ENCODE data around the gene NCKAP5. TPM values are rescaled to one million over a fixed set of nuclear protein-coding genes. Genes with fewer than 3 reads are reported as not detected.

The NCKAP5 gene
- total RNA-seq, 1 experiment from 2014 or later, result 0.47 TPM

DNA sequence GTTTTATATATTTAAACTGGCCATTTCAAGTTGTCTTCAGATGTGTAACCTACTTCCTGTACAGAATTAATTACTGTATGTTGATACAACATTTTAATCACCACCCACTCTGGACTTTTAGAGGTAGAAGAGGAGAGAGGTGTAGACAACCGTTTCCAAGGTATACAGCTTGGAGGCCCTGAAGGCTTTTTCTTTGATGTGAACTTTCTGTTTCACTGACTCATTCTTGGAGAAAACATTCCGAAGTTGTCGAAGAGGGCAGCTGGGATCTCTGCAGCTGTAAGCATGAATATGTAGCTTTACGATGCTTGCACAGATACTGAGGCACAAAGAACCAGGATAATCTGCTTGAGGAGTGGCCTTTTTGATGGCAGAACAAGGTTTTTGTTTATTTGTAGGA lies 137.0 kb downstream of the NCKAP5 start:
- DNase-seq (ENCODE audit: low read depth), result peak; percentile 9

DNA sequence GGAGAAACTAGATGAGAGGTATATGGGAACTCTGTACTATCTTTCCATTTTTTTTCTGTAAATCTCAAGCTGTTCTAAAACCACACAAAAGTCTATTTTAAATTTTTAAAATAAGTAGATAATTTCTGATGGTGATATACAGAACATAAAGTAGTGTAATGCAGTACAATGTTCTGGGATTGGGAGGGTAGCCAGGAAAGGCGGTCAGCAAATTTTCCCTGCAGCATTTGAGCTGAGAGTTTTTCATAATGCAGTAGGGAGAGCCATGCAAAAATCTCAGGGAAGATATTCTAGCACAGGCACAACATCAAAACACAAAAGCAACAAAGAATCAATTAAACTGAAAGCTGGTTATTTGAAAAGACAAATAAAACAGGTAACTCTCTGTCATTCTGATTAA lies 141.5 kb downstream of the NCKAP5 start:
- DNase-seq (ENCODE audit: low read depth), result no peak

DNA sequence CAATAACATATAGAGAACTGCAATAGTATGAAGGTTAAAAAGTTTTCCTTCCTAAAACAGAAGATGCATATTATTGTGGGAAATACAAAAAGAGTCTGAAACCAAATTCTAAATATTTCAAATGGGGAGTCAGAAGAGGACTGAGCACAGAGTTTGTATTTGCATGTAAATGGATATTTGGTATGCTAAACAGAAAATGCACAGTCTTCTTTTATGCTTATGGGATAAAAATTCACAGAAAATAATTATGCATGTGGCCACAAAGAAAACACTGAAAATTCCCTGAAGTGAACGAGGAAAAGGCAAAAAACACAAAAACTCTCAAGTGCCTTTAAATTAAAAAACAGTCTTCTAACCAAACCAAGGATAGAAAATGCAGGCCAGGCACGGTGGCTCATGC lies 142.7 kb downstream of the NCKAP5 start:
- no peak for DNase-seq (ENCODE audit: low read depth)

DNA sequence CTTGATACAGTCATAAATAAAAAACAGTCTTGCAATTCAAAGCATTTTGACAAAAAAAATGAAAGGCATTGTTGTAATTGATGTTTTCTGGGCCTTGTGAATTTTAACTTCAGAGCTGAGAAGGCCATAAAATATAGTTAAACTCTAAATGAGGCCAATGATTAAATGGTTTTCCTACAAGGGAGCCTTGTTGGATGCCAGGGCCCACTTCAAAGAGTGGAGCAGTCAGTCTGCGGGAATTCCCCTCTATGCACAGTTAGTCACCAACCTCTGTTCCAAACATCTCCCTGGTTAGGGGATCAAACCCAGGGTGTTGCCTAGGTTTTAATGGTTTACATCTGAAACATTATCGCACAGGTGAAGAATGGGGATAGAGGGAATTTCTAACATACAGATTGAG lies 143.4 kb downstream of the NCKAP5 start:
- peak; percentile 35 for DNase-seq (ENCODE audit: low read depth)

DNA sequence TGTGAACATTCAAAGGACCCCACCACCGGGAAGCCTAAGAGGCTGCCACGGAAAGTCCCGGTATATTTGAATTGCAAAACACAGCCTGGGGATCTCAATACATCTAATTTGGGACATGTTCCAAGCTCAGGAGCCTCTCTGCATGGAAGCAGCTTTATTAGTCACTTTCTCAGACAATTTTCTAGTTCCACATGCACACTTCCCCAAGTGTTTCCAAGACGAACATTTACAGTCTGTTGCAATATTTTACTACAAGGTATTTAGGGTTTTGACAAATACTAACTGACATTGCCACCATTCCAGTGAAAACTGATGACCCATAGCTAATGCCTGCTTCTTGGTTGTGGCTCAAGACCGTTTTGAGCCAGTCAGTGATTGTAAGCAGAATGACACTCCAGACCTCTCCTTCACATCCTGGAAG lies 145.3 kb downstream of the NCKAP5 start:
- no peak for DNase-seq (ENCODE audit: low read depth)

DNA sequence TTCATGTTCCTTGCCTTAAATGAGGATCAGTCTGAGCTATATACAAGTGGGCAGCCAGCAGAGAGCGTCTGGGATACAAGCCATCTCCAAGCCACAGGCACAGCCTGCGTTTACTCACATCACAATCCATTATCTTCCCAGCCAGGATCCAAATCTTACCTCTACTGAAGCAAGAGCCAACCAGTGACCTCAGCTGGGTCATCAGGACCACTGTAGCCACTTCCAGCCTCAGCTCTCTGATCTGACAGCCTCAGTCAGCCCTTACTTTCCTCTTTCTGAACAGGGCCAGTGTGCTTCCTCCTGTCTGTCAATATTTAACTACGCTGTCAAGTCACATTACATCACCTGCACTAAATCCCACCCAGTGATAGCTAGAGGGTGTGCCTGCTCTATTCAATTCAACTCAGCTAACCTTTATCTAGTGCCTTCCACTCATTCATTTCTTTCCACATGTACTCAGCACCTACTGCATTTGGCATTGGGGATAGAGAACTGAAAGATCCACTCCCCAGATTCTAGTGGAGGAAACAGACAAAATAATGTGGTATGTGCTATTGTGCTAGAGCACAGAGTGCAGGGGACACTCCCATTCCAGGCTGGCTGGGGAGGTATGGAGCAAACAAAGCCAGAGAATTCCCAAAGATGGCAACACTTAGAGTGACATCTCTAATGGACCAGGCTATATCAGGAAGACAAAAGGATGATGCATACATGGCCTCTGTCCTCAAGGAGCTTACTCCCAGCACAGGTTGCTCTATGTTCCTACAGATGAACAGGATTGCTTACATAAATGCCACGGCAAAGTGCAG lies 146.5 kb downstream of the NCKAP5 start:
- DNase-seq (ENCODE audit: low read depth), result peak; percentile 7

DNA sequence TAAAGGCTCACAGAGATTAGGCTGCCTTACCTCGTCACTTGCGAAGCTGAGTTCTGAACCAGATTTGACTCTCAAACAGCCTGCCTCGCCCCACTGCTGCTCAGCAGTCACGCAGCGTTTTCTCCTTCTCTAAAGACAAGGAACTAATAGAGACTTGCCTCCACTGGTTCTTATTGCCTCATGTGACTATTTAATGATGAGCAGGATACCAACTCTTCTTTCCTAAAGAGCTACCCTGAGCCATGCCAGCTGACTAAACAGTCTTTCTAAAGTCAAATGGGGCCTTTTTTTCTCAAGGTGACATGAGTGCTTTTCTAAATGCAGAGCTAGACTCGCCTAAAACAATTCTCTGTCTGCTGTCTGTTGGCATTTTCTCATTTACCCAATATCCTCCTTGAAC lies 147.5 kb downstream of the NCKAP5 start:
- DNase-seq (ENCODE audit: low read depth), result no peak

DNA sequence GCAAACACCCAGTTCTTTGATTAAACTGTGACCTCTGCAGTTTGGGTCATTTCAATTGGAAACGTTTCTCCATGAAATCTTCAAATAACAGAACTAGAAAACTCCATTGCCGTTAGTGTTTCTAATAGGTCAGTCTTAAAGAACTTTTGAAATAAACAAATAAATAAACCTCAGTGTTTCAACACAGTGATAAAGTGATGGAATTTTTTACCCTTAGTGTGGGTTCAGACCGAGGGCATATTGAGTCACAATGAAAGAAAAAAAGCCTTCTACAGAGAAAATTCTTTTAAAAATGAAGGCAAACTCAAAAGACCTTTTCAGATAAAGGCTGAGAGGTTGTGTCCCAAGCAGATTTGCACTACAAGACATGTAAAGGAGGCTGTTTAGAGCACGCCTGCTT lies 149.6 kb downstream of the NCKAP5 start:
- no peak for DNase-seq (ENCODE audit: low read depth)

DNA sequence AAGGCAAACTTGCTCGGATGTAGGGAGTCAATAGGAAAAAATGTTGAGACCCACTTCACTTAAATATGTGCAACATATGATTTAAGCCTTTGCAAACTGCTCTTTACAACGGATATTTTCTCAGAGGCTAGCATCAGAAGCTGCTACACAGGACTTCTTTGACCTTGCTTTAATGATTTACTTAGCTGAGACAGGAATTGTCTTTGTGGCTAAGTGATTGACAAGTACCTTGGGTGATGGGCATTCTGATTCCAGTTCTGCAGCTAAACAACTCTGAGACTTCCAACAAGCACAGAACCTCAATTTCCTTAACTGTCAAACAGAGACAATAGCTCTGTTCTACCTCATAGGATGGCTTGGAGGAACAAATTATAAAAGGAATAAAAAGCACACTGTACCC lies 150.2 kb downstream of the NCKAP5 start:
- DNase-seq (ENCODE audit: low read depth), result no peak

DNA sequence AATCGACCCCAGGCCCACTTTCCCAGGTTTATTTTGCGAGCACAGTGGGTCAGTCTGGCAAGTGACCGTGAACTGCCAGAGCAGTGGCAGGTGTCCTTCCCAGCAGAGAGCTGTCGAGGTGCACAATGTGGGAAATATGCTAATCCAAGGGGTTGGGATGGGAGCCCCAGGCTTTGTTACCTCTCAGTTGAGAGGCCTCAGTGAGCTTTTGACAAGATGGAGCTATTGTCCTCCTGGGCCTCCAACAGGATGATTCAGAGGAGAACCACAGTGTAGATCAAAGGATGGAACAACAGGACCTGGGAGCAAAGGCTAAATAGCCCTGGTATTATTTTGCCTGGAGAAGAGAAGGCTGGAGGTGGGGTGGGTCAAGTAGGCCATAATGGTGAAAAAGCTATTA lies 150.8 kb downstream of the NCKAP5 start:
- no peak for DNase-seq (ENCODE audit: low read depth)

DNA sequence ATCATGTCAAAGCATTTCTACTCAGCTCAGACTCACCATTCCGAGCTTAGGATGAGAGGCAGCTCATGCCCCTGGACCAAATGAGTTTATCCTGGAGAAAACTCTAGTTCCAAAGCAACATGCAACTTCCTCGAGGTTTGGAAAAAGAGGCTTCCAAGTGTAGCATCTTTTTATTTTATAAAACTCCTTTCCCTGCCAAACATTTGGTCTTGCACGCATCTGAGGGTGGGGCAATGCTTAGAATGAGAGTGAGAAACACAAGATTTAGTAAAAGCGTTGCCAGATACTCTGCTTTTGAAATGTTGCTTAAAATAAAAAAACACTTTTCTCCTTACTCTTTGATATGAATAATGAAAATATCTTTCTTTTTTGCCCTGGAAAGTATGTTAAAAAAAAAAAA lies 151.5 kb downstream of the NCKAP5 start:
- no peak for DNase-seq (ENCODE audit: low read depth)

DNA sequence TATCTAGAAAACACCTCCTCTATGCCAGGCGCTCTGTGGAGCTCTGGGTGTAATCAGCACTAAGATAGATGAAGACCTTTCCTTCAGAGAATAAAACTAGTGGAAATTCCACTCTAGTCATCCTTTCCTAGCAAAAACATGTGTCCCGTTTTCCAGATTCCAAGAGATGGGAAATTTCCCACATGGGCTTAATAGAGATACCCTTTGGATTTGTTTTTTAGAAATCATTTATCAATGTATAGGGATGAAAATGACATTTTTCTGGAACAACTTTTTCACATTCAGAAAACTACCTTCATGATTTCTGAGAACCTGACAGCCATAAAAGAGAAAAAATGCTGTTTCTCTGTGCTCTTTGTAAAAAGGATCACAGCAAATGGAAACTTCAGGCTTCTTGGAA lies 152.1 kb downstream of the NCKAP5 start:
- DNase-seq (ENCODE audit: low read depth), result no peak

DNA sequence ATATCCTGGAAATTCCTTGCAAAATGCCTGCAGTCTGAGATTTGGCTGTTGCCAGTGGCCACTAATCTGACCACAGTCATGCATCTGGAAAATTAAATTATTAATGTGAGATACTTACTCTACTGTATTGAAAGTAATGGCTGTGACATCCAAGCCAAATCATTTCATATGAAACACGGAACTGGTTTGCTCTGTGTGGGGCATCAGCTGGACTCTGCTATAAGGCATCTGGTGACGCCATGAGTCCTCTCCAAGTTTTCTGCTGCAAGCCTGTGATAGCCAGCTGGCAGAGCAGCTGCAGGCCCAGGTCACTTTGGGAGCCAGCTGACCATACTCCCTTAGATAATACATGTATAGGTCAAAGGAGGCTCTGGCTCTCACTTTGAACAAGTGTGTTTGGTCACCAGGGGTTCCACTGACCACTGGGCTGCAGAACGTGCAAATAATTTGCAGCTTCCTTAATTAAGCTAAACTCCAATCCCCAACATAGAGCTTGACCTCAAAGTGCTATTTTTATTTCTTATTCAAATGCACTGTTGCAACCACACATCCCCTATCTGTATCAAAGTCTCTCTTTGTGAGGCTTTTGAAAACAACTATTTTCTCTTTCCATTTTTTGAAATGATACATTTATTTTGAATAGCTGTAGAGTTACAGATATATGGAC lies 152.9 kb downstream of the NCKAP5 start:
- DNase-seq (ENCODE audit: low read depth), result no peak

DNA sequence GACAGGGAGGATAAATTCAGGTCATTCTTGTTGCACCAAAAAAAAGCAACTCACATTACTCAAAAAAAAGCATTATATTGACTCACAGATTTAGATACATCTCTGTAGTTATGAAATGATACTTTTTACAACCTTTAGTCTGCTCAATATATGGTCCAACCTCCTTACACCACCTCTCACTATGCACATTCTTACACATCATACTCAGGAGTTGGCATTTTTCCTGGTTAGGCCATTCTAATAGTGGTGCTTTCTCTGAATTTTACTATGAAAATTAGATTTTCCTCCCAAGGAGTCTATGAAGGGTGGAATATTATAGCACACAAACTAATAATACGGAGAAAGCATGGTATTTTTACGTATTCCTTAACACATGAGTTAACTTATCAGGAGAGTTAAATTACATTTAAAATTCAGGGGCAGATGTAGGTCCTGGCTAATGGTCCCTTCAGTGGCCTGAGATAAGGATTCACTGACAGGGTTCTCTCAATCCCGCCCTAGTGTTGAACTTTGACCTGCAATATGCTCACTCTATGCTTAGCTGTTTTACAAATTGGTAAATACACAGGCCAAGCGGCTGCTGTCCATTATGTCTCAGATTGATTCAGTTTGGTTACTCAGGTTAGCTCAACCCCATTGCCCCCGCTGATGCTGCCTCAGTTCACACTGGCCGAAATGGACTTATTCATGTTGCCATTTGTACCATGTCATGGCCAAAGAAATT lies 153.6 kb downstream of the NCKAP5 start:
- DNase-seq (ENCODE audit: low read depth), result no peak

DNA sequence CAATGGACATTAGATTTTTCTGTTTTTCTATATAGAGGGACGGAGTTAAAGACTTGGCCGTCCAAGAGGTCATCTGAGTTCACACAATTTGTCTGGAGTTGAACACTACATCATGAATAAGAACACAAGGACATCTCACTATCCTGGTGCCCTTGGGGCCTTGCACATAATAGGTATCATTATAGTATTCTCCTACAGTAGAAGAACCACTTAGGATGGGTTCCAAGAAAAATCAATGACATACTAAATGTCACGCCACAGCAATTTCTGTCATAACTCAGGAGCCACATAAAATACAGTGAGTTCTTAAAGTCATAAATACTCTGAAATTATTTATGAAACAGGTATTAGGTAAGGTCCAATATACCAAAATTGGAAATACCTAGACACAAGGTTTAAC lies 154.4 kb downstream of the NCKAP5 start:
- DNase-seq (ENCODE audit: low read depth), result no peak

DNA sequence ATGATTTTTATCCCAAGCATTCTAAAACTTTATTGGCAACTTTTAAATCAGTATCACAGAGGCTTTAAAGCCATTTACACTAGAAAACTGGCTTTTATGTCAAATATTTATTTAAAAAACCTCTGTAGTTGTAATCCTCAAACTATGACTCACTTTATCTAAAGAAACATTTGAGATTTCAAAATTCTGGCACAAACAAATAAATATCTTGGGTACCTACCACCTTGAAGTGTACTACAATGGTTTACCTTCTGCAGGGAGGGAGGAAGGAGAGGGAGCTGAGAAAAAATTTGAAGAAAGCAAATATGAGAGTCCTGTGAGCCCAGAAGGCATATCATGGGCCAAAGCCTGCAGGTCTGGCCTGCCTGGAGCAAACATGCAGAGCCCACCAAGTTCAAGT lies 155.6 kb downstream of the NCKAP5 start:
- no peak for DNase-seq (ENCODE audit: low read depth)

DNA sequence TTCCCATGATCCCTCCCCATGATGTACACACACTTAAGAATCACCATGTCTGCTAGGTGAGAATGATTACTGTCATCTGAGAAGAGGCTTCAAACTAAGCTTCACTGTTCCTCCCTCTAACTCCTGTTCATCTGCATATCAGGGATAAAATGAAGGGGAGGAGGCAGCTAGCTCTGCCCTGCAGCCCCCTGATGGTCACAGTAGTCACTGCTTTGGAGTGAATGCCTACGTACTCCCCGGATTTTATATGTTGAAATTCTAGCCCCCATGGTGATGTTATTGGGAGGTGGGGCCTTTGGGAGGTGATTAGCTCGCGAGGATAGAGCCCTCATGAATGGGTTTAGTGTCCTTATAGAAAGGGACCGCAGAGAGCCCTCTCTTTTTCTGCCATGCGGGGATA lies 156.4 kb downstream of the NCKAP5 start:
- DNase-seq (ENCODE audit: low read depth), result no peak

DNA sequence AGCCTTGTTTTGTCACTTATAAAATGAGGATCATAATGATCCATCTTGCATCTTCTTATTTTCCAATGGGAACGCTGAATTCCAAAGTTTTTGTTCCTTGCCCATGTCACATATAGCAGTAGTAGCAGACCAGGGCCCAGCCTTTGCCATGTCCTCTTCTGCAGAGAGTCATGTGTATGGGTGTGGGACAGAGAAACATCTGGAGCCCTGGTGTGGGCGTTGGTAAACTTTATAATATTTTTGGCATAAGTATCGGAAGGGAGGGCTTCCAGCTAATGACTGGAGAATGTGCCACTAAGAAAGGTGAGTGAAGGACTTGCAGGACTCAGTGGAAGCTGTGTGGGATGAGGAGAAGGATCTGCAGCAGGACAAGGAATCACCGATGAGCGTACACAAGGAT lies 157.2 kb downstream of the NCKAP5 start:
- no peak for DNase-seq (ENCODE audit: low read depth)

DNA sequence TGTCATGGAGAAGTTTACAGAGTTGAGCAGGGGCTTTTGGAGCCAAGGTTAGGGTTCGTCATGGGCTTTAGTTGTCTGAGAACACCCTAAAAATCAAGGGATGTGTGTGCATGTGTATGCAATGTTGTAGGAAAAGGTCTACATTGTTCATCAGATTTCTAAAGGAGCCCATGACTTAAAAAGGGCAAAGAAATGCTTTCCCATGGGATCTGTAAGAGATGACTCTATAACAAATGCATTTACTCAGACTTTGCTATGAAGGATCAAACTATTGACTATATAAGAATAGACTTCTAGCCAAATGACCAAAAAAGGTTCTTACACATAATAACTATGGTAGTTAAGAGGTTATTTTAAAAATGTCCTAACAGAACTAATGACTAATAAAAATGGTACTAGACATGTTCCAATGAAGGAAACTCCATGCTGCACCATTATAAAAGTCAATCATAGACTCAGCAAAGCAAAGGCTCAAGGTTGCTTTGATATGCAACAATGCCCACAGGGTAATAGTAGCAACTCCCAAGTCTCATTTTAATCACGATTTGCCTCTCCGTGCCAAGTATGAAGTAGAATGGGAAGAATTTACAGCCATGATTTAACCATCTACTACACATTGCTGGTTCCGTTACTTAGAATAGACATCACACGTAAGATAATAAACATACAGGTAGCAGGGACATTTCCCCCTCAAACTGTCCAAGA lies 158.5 kb downstream of the NCKAP5 start:
- no peak for DNase-seq (ENCODE audit: low read depth)

DNA sequence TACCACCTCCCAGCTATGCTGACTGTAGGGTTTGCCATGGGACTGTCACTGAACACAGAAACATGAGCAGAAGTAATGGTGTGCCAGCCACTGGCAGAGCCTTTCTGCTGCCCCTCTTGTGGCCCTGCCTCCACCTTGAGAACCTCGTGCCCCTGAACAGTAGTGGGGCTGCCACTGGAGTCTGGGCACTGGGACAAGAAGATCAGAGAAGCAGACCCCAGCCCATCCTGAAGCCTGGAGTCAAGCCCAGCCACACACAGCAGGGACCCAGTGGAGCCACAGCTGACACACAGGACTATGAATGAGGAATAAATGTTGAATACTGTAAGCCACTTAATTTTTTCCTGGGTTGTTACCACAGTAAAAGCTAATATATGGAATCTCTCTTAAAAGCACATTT lies 159.6 kb downstream of the NCKAP5 start:
- DNase-seq (ENCODE audit: low read depth), result no peak

DNA sequence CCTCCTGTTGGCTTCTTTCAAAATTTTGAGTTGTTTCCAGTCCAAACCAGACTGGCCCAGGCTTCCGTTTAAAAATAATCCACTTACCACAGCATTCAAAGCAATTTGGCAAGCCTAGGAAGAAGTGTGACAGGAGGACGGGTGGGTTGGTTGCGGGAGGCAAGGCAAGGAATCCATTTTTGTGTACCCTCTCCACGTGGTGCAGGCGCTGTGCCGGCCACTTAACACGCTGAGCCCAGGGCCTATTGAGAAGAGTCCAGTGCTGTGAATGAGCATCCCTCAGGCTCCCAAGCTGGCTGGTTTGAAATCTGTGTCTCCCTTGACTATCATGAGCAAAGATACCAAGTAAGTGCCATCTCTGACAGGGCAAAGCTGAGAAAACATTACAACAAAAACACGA lies 160.9 kb downstream of the NCKAP5 start:
- no peak for DNase-seq (ENCODE audit: low read depth)

DNA sequence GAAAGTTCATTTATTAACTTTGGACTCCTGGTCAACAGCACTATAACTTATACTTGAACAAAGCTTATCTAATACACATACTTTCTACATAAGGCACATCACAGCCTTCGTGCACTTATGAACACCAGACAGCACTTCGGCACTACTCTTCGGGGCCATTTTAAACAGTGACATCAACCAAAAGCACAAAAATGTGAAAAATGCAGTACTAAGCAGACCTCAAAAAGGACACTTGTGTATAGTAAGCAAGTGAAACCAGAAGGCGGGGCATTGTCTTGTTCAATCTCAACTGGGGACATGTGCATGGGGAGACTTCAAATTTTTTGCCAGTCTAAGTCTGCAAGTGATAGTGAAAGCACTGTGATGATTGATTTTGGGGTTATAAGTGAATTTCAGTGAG lies 163.0 kb downstream of the NCKAP5 start:
- DNase-seq (ENCODE audit: low read depth), result no peak

Data from HT1080 (cell line).